Raji (cell line): ENCODE data around the gene GAS6.

Experiments used
- POLR2A ChIP-seq: IDR thresholded peaks from 2 replicates; pipeline ENCODE4 v1.6.1; 2011; ENCODE audit warnings: low read depth, low read length, control low read depth; ENCODE audit not compliant: insufficient read depth

GAS6 gene

DNA sequence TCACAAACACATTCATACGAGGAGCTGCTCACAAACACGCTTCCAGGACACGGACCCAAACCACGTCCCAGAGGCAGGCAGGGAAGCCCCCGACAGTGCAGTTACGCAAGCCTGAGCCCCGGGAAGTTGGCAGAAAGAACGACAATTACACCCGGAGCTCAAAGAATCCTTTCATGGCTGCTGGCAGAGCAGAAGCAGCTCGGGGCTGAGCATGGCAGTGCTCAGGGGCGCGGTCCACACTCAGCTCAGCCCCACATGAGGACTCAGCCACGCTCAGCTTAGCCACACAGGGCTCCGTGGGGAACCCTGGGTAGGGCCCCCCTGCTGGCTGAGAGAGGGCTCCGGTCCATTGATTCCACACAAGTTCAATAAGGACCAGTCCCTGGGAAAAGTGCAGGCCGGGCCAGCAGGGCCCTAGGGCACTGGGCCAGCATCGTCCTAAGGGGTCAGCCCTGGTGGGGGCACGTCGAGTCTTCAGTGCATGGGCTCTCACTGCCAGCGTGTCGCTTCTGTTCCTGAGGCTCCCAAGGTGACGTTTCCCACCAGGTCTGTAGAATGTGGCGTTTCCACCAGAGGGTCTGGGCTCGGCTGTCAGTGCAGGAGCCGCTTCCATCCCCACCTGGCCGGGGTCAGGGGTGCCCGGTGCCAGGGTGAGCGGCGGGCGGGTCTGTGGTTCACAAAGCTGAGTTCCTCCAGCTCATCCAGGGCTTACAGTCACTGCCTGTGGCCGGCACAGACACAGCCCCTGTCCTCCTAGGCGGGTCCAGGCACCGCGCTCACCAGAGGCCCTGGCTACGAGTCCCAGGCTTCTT, 23.1 kb downstream of the GAS6 start:
- no peak for TF ChIP-seq POLR2A

DNA sequence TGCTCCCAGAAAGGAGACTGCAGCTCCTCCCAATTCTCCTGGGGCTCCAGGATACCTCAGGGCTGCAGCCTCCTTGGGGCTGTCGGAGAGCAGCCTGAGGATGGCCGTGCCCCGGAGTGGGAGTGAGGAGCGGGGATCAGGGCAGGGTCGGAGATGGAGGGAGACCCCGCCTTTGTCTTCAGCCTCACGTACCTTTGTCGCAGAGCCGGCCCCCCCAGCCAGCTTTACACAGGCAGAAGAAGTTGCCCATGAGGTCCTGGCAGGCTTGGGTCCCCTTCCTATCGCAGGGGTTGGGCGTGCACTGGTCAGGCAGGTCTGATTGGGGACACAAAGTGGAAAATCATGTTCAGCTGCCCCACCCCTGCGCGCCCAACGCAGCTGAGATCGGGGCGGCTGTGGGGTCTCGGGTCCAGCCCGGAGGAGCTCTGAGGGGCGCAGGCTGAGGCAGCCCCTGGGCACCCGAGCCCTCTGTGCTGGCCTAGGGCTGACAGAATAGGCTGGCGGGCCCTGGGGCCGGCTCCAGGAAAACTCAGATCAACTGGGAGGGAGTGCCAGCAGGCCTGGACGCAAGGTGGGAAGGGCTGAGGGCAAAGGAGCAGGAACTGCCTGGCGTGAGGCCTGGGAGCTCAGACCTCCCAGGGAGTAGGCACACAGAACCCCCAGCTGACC, 24.2 kb downstream of the GAS6 start:
- no peak for TF ChIP-seq POLR2A

DNA sequence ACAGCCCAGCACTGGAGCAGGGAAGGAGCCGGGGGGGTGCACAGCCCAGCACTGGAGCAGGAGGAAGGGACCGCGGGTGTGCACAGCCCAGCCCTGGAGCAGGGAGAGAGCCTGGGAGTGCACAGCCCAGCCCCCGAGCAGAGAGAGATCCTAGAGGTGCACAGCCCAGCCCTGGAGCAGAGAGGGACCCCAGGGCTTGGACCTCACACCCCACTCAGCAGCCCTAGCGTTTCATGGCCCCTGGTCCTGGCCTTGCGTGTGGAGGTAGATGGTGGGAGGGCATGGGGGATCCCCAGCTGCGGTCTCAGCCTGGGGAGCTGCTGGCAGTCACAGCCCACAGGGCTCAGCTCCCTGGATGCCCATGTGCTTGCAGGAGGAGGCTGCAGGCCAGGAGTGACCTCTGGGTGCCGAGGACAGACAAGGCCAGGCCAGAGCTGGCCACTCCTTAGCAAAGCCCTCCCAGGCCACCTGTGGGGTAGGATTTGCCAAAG, 25.1 kb downstream of the GAS6 start:
- no peak for TF ChIP-seq POLR2A

DNA sequence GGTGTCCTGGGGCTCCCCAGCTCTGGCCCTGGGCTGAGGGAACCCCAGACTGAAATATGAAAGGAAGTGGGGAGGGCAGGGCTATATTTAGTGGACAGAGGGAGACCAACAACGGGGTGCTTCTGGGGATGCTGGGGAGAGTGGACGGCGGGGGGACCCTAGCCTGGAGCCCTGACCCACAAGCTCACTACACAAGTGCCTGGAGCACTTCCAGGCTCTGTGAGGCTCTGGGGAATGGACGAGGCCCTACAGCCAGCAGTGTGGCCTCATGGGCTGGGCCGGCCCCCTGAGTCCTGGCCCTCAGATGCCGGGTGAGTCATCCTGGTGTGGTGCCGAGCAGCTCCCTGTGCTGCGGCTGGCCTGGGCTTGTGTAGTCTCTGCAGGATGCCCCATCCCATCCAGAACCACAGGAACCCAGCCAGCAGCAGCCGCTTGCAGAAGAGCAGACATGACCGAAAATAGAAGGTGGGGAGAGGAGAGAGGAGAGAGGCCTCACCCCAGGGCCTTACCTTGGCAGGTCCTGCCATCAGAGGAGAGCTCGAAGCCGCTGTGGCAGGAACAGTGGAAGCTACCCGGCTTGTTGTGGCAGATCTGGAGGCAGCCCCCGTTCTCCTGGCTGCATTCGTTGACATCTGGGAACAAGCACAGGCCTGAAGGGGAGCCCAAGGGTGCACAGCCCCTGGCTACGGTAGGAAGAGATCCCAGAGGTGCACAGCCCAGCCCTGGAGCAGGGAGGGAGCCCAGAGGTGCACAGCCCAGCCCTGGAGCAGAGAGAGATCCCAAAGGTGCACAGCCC, 26.1 kb downstream of the GAS6 start:
- no peak for TF ChIP-seq POLR2A

DNA sequence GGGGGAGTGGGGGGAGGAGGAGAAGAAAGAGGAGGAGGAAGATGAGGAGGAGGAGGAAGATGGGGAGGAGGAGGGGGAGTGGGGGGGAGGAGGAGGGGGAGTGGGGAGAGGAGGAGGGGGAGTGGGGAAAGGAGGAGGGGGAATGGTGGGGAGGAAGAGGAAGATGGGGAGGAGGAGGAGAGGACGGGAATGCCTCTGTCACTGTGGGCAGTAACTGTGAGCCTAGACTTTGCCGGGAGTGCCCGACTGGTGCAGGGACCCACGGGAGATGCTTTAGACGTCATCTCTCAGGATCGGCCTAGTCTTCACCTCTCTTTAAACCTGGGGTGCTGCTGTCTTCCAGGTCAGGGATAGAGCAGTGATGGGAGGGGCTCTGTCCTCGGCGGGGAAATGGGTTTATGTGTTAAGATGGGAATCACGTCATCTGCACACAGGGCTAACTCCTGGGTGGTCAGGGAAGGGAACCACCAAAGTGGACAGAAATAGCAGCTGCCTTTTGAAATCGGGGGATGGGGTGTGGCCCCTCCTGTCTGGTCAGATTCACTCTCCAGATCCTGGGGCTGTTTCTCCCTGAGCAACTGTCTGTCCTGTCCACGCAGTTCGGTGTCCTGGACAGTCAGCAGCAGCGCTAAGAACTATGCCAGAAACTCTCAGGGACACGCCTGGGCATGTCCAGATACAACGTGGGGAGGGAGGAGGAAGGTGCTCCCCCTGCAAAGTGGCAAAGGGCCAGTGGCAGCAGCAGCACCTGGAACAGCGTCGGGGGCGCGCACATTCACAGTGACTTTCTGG, 26.9 kb downstream of the GAS6 start:
- no peak for TF ChIP-seq POLR2A

DNA sequence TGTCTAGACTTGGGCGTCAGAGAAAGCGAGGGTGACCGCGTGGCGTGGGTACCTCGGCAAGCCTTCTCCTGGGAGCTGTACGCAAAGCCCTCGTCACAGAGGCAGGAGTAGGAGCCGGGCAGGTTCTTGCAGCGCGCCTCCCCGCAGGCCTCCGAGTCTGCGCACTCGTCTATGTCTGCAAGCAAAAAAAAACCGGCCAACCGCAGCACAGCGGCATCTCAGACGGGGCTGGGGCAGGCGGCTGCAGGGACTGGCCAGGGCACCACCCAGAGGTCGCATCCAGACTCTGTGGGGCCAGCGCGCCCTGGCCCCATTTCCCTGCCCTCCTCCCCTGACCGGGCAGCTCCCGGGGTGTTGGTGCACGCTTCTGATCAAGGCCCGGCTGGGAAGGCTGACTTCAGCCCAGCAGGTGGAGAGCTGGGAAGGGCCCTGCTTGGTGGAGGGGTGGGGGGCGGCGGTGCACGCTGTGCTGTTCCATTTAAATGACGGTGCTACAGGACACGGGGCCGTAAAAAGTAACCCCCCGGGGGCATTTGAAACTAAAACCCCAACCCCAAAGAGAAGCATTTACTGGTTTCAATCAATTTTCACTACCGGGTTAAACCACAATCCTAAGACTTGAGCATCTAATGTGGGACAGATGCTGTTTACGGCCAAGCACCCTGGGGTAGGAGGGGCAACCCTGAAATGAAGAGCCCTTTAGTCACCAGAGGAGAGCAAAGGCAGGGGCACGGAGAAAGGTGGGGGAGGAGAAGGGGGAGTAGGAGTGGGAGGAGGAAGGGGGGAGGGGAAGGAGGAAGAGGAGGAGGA, 28.2 kb downstream of the GAS6 start:
- TF ChIP-seq POLR2A, result no peak

DNA sequence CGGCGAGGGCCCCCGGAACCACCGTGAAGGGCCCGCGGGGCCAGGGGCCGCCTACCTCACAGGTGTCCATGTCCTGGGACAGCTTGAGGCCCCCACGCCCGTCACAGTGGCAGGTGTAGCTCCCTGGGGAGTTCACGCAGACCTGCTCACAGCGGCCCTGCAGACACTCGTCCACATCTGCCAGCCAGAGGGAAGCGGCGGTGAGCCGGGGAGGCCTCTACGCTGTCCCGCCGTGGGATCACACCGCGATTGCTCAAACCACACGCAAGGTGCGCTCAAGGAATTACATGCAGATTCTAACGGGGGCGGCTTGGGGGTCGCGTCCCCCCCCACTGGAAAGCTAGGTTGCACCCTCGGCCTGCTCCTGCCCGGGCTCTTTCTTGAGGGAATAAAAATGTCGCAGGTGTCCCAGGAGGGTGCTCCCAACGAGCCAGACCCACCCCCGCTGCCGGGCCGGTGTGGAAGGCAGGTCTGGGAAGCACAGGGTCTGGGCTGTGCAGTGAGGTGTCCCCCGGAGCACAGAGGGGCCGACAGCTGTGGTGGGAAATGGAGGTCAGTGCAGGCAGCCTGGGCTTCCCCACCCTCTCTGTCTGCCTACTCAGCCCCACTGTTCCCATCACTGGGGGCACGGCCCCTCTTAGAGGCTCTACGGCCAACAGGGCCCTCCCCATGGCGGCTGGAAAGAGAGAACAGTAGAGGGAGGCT, 29.2 kb downstream of the GAS6 start:
- TF ChIP-seq POLR2A, result no peak

DNA sequence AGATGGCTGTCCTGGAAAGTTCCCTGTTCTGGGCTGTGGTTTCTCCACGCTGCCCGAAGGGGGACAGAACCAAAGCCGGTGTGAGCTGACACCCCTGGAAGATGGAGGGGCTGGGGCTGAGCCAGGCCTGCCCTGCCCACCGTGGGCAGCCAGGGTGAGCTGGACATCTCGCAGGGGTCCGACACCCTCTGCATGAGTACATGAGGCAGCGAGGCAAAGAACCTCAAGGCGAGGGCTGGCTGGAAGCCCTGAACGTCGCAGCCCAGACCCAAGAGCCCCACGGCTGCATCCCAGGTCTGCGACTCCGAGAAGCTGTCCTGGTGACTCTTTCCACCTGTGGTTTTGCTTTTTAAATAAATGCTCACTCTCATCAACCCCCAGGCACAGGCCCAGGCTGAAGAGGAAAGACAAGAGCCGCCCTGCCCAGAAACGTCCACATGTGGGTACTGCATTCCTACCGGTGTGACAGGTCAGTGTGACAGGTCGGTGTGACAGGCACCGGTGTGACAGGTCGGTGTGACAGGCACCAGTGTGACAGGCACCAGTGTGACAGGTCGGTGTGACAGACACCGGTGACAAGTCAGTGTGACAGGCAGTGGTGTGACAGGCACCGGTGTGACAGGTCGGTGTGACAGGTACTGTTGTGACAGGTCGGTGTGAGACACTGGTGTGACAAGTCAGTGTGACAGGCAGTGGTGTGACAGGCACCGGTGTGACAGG, 30.6 kb downstream of the GAS6 start:
- TF ChIP-seq POLR2A, result no peak

DNA sequence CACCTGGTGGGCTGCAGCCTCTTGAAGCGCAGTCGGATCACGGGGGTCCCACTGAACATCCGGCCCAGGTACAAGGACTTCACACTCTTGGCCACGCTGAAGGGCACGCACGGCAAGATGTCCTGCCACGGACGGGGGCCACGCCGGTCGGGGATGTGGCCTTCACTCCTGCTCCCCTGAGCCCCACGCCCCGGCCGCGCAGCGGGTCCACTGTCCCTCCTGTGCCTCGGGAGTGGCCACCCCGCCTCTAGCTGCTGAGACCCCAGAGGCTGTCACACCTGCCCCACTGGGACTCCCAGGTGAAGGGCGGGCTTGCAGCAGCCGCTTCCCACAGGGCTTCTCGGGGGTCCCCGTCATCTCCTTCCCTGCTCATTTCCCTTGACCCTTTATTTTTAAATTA, 31.2 kb downstream of the GAS6 start:
- no peak for TF ChIP-seq POLR2A

DNA sequence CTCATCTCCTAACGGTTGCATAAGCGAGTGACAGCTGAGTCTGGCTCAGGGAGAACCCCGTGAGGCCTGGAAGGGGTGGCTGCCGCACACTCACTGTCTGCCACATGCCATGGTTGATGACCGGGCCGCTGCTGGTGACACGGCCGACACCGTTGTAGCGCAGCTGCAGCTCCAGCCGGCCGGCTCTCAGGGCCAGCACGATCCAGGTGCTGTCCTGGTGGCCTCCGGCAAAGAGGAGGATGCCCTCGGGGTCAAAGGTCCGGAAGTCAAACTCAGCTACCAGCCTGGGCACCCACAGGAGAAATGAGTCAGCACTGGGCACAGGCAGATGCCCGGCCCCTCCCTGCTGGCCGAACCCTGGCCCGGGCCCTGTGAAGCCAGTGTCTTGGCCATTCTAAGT, 31.7 kb downstream of the GAS6 start:
- TF ChIP-seq POLR2A, result no peak

DNA sequence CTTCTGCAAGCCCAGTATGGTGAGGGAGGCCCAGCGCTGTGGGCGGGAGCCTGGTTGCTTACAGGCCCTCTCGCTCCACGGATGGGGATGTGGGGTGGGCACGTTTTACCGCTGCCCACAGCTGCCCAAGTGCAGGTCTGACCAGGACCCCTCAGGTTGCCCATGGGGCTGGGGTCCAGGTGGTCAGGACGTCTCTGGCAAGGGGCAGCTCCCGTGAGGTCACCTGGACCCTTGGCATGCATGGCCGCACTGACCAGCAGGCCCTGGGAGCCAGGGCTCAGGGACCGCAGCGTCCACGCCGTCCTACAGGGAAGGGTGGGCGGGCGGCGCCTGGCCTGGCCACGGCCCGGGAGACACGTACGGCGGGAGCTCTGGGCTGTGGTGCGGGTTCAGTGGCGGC, 32.8 kb downstream of the GAS6 start:
- TF ChIP-seq POLR2A, result no peak

DNA sequence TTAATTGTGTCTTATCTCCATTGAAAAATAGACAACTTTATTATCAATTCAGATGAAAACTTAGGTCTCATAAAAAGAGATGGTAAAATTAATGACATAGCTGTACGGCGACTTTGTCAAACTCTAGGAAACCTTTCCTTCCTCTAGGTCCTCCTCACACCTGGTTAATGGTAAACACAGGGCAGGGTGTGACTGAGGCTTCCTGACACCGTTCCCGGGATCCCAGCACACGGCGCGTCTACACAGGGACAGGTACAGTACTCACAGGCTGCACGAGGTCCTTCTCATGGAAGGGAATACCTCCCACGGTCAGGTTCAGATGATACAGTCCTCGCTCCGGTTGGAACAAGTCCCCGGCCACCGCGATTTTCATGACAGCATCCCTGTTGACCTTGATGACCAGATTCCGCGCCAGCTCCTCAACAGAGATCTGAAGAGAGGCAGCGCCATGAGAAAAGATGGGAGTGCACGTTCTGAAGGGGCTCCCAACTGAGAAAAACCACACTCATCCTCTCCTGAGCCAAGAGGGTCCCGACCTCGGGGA, 35.5 kb downstream of the GAS6 start:
- TF ChIP-seq POLR2A, result no peak

DNA sequence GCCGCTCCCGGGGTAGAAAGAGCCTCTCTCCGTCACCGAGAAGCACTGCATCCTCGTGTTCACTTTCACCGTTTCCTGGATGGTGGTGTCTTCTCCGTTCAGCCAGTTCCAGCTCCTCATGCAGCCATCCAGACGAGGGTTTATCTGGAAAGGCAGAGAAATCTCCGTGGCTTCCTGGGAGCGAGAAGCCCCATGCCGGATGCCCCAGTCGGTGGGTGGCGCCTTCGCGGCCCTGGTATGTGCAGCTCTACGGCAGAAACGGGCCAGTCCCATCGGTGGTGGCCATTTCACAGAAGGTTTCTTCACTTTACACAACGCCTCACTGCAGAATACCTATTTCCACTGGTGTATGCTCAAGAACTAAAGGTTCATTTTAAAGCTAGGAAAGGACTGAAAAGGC, 36.9 kb downstream of the GAS6 start:
- no peak for TF ChIP-seq POLR2A
